HFF-Myc (cell line): ENCODE data around the gene HOXD13.
A peak's percentile ranks its signal among the peaks of the same experiment; 100 is the strongest.

Source experiments
- DNase-seq: peaks from one replicate; pipeline ENCODE4 v3.0.0-alpha.2; 2011; ENCODE audit warnings: low read depth; ENCODE audit errors: extremely low read depth
- H3K4me3 ChIP-seq: replicated peaks from 2 replicates; pipeline ENCODE4 v1.5.1; 2011; ENCODE audit warnings: low read depth, mild to moderate bottlenecking, control low read depth, low read length
- CTCF ChIP-seq: IDR thresholded peaks from 2 replicates; pipeline ENCODE4 v1.5.1; 2012; ENCODE audit warnings: mild to moderate bottlenecking, low read depth, low read length, control low read depth; ENCODE audit errors: missing control alignments

The HOXD13 gene

DNA sequence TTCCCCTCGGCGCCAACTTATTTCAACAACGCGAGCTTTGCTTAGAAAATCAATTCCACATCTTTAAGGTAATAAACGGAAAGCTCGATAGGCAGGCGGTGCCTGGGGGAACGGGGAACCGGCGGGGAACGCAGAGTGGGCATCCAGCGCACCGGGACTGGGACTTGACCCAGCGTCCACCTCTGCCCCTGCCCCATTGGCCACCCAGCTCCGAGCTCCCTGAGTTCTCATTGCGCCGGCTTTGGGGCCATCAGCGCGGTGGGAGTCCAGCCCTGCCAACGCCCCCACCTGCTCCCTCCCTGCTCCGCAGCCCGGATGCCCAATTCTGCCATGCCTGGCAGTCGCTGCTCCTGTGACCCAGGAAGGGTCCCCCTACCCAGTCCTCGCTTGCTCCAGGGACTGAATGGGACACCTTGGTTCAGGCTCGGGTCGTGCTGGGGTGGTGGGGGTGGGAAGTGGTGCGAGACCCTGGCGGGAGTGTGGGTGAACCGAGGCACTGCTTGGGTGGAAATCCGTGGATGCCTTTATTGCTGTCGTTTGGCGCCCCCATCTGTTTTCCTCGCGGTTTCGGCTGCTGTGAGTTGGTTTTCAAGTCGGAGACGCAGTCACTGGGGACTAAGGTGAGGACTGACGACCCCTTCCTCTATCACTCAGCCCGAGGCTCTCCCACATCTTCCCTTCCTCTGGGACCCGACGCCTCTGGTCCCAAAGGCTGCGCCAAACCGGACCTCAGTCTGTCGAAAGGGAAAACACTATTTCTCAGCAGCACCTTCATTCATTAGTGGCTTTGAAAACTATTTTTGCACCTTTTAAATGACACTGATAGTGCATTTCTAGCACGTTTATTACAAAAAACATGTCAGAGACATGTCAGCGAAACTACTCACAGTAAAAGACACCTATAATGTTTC, 6.4 kb upstream of the HOXD13 start:
- TF ChIP-seq CTCF = peak; percentile 54
- no peak overlapping the region for H3K4me3 ChIP-seq
- no peak for DNase-seq

- H3K4me3 ChIP-seq = peak overlapping the region; percentile 20; the same call in 1 of the 2 replicates
- DNase-seq = no peak
- no peak for TF ChIP-seq CTCF
Measured at GRCh38 chr2:176087330-176088047, 5.0 kb upstream of the HOXD13 start.

DNA sequence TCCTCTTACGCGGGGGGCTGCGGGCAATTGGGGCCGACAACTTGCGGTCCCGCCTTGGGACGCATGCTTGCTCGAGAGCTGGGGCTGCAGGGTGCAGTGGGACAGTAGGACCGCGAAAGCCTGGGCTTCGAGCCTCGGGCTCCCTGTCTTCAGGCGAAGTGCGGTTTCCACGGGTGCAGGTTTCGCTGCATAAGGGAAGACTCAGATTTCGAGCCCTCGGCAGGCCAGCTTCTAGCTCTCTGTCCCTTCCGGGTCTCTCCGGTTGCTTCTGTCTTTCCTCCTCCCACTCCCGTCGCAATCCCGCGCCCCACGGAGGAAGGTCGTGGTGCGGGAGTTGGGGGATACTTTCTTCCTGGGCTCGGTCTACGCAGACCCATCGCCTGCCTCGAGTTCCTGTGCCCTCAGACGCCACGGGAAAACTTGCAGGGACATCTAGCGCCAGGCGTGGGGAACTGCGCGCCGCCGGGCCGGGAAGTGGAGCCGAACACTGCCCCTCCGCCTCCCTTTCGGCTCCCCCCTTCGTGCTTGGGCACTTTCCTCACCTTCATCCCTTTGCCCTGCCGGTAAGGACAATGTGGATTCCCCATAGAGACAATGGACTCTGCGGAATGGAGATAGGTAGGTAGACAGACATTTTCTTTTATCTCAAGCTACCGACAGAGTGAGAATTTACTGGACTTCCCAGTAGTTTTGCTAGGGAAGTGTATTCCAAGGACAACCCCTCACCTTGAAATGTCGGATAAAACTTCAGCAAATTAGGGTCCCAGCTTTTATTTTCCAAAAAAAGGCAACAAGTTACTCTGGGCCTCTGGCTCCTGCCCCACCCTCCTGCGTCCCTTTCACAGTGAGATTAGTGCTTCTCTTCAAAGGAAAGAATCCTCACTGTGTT, 4.2 kb upstream of the HOXD13 start:
- peak overlapping the region; percentile 20; the same call in 1 of the 2 replicates for H3K4me3 ChIP-seq
- no peak for DNase-seq
- peak; percentile 68 for TF ChIP-seq CTCF

GRCh38 chr2:176088937-176089842, 3.3 kb upstream of the HOXD13 start:
- no peak for DNase-seq
- no peak for TF ChIP-seq CTCF
- no peak overlapping the region for H3K4me3 ChIP-seq

- DNase-seq = no peak
- H3K4me3 ChIP-seq = no peak overlapping the region
- no peak for TF ChIP-seq CTCF
Measured at GRCh38 chr2:176089843-176090395, 2.6 kb upstream of the HOXD13 start.
